Astrocyte of the spinal cord (primary cell): Measurements from ENCODE around the gene CHP2.
"Not testable (repeated sequence)": the region's sequence is repeated elsewhere in the genome, so short reads cannot be mapped to it uniquely, and the experiment has no call there.

ENCODE experiments used
- DNase-seq: peaks from one replicate; pipeline ENCODE4 v3.0.0; 2011; ENCODE audit warnings: low read depth, low spot score
- H3K4me3 ChIP-seq: 2 replicates; pipeline ENCODE4 v1.5.1; 2011; ENCODE audit warnings: low read depth, mild to moderate bottlenecking, low read length, moderate library complexity
- CTCF ChIP-seq: IDR thresholded peaks from 2 replicates; pipeline ENCODE4 v1.5.1; 2012; ENCODE audit warnings: low read depth, mild to moderate bottlenecking, low read length, inconsistent platforms
- in situ Hi-C: cut with HindIII; loops from 2 replicates; pipeline ENCODE4 v1.10.0; 2017; ENCODE audit warnings: low sequenced_read_pairs

Gene CHP2

GRCh38 chr16:23711785-23712184 lies 43.0 kb upstream of the CHP2 start:
- TF ChIP-seq CTCF, result no peak
- DNase-seq, result no peak
- no peak overlapping the region for H3K4me3 ChIP-seq
- in situ Hi-C loops, result no loop called here

GRCh38 chr16:23712976-23713375 lies 41.9 kb upstream of the CHP2 start, which contains the start of gene ERN2:
Gene ERN2 (minus strand): TSS chr16:23713222. CDS start chr16:23713187, 35 bp downstream.
- no peak for DNase-seq
- H3K4me3 ChIP-seq, result no peak within 1 kb of the TSS
- no peak for TF ChIP-seq CTCF
- in situ Hi-C loops, result no loop called here

GRCh38 chr16:23716484-23716883 lies 38.3 kb upstream of the CHP2 start:
- no peak overlapping the region for H3K4me3 ChIP-seq
- TF ChIP-seq CTCF, result no peak
- no peak for DNase-seq
- in situ Hi-C loops, result no loop called here

GRCh38 chr16:23722613-23723240 lies 32.1 kb upstream of the CHP2 start:
- DNase-seq, H3K4me3 ChIP-seq, in situ Hi-C loops: not testable (repeated sequence)

- in situ Hi-C loops, result no loop called here
- TF ChIP-seq CTCF, result no peak
- no peak for DNase-seq
- no peak overlapping the region for H3K4me3 ChIP-seq
Observed at GRCh38 chr16:23724096-23724784, 30.6 kb upstream of the CHP2 start.

- no peak for DNase-seq
- TF ChIP-seq CTCF, result no peak
- in situ Hi-C loops, result no loop called here
- no peak overlapping the region for H3K4me3 ChIP-seq
Observed at GRCh38 chr16:23724785-23725131, 30.1 kb upstream of the CHP2 start.

GRCh38 chr16:23726710-23727109 lies 28.1 kb upstream of the CHP2 start:
- no peak overlapping the region for H3K4me3 ChIP-seq
- in situ Hi-C loops, result no loop called here
- TF ChIP-seq CTCF, result no peak
- DNase-seq, result no peak
